Gastrocnemius medialis (tissue), 4 donors: ENCODE data around the gene TRIM42.

Source experiments
- CTCF ChIP-seq, 5 experiments: fragments of 450-650 bp in 3 of 5; fragments of 200-600 bp in 2 of 5; sonication (generic) in 2 of 5; IDR thresholded peaks in 4 of 5; conservative IDR thresholded peaks in 1 of 5; 1 replicate in 4 of 5; 2 replicates in 1 of 5; pipeline ENCODE4 v1.5.1; 2016 to 2019; ENCODE audit warnings: antibody characterized with exemption in 5 of 5, mild to moderate bottlenecking in 3 of 5, moderate library complexity in 3 of 5
- POLR2A ChIP-seq, 2 donors: fragments of 450-650 bp; IDR thresholded peaks; one replicate each; pipeline ENCODE4 v1.6.1; 2017; ENCODE audit warnings: antibody characterized with exemption in 2 of 2, mild to moderate bottlenecking in 2 of 2, moderate library complexity in 2 of 2

- TF ChIP-seq CTCF (IDR thresholded peaks at IDR 0.05 in 4 of 5, conservative IDR thresholded peaks at IDR 0.05 in 1 of 5) (no peak), POLR2A (IDR thresholded peaks at IDR 0.05) (no peak)
Measured at GRCh38 chr3:140706360-140706759, 28.5 kb downstream of the TRIM42 start.
